Activated T-cell treated with anti-CD3 and anti-CD28 coated beads, Interleukin-2, amount 50 U/mL, for 48 hours (primary cell): ENCODE data around the gene NAV2.

Source experiments
- DNase-seq, 2 experiments: peaks; one replicate each; pipeline ENCODE4 v3.0.0-alpha.2; 2020

NAV2 gene

DNA sequence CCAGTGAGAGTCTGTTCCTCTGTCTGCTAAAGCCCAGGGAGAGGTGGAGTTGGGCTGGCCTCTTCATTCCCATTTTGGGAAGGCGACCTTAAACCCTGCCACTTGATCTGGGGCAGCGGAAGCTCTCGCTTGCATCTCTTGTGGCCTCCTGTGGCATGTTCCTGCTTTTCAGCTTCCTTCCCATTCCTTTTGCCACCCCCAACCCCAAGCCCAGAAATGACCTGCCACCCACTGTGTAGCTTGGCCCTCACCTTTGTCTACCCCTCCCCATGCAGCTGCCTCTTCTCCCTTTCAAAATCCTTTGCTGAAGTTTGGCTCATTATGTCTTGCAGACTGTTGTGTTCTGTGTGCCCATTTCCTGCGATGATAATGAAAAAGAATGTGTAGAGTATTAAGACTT lies 337.4 kb downstream of the NAV2 start:
- no peak for DNase-seq

DNA sequence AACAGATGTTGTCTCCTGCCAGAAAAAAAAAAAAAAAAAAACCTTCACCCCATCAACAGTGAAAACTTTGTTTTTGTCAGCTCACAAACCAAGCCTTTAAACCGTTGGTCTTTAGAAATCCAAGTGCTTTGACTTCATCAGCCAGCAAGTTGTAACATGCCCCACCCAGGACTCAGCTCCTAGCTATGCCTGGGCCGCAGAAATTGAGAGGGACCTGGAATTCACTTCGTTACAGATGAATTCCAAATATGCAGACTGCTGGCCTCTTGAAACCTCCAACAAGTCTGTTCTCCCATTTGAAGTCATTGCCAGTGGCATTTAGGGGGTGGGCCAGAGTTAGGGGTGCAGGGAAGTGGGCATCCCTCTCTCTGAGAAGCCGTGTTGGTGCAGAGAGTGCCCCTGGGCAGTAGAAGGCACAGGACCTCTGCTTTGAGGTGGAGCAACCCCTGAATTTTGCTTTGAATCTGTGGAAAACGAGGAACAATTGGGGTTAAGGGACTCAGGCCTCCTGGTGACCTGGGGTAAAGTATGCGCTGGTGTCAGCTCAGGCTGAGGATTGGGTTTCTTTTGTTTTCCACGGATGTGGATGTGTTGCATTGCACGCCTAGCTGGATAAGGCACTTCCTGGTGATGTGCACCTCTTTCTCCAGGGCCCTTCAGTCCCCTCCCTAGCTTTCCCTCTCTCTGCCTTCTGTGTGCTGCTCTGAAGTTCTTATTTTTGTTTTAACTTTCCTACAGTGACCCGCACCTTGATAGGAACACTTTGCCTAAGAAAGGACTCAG lies 338.1 kb downstream of the NAV2 start:
- no peak for DNase-seq

DNA sequence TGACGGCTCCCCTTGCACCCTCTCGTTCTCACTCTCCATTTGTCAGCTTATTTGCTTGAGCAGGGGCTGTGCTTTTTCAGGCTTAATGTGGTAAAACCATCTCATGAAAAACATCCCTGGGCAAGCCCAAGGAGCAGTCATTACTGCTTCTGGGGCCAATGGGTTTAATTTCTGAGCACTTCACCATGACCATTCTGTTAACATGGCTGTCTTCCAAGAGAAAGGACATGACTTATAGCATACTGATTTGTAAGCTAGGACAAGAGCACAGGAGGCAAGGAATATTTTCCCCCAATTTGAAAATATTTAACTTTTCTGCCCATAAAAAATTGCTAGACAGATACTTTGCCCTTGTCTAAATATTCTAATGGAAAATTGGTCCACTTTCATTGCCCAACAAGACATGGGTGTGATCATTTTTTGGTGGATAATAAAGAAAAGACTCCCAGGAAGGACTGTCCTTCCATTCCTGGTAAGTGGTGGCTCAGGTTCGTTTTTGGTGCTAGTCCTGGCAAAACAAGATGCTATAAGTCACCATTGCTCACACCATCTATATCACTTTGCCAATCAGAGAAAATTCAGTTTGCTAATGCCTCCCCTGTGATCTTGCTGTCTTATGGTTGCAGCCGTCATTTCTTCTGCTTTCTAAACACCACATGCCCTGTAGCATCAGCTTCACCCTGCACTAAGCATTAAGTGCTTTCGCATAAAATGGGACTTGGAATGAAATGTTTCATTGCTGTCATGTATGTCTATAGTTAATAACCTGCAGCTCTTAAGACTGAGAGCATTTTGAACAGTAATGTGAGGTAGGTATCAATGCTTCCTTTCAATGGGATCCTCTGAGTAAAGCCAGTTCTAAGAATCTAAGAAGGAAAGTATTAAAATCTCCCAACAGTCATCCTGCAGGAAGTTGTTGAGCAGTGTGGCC lies 339.1 kb downstream of the NAV2 start:
- no peak for DNase-seq

DNA sequence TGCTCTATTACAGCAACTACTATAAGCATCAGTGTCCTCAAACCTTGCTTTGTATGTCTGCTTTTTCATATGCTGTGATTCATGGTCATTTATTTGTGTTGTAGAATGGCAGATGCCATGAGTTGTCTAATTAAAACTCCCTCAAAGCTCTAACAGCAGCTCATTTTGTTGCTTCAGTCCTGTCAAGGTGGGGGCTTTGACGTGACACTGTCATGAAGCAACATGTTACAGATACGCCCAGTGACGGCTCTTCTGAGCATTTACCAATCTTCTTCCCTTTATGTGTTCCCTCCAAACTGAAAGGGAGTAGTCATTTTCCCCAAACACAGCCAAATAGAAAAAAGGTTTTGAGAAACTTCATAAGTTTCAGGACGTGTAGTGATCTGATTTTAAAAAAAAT lies 340.9 kb downstream of the NAV2 start:
- DNase-seq = no peak

DNA sequence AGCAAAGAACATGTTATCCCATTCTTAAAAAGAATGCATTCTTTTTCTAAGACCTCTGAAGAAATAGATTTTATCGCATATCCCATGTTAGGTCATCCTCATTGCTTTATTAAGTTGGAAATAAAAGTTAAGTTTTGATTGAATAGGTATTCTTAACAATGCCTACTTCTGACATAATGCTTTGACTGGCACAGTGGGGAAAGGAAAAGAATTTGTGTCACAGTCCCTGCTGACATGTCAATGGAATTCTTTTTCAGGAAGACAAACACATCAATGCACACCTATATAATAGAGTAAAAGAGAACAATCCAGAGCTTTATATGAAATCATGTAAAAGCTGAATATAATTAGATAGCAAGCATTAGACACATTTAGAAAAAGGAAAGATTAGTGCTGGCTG lies 341.9 kb downstream of the NAV2 start:
- DNase-seq = no peak

DNA sequence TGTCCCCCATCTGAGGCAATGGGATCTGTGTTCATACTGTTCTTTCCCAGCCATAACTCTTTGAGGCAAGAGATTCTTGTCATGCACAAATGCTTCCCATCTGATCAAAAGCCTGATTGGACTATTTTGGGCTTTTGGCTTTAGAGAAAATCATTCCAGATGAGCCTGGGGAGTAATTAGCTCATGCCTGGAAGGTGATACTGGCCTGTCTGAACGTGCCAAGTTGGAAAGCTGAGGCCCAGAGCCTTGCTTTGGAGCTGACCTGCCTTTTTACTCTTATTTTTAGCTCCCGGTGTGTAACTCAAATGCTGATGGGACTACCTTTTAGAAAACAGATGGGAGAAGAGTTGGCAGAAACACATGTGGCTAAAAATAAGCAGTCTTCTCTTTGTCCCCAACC lies 342.7 kb downstream of the NAV2 start:
- no peak for DNase-seq

DNA sequence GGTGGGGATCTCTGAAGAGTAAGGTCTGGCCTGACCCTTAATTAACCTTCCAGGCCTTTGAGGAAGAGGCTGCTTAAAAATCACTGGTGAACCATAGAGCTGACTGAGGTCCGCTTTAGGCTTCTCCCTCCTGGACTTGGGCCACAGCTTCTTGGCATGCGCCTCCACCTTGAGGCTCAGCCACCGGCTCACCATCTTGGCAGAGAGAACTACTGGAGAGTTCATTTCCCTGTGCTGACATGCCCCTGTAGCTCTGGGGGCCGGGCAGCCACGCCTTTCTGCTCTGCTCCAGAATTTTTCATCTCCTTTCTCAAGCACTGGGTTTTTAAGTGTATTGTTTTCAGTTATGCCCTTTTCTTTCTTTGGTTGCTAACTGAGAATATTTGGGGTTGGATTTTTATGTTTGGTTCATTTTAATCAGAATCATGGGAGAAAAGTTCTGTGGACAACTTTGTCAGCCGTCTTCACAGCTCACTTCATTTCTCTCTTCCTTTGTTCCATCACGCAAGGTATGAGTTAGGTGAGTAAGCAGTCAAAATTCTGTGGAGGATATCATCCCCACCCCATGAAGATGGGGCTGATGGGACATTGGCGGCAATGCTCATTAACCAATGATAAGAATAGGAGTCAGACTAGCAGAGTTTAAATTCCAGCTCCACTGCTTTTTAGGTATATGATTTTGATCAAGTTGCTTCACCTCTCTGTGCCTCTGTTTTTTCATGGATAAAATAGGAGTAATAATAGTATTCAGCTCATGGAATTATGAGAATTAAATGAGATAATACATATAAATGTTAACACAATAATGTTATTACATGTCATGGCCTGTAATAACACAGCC lies 343.7 kb downstream of the NAV2 start:
- no peak for DNase-seq

DNA sequence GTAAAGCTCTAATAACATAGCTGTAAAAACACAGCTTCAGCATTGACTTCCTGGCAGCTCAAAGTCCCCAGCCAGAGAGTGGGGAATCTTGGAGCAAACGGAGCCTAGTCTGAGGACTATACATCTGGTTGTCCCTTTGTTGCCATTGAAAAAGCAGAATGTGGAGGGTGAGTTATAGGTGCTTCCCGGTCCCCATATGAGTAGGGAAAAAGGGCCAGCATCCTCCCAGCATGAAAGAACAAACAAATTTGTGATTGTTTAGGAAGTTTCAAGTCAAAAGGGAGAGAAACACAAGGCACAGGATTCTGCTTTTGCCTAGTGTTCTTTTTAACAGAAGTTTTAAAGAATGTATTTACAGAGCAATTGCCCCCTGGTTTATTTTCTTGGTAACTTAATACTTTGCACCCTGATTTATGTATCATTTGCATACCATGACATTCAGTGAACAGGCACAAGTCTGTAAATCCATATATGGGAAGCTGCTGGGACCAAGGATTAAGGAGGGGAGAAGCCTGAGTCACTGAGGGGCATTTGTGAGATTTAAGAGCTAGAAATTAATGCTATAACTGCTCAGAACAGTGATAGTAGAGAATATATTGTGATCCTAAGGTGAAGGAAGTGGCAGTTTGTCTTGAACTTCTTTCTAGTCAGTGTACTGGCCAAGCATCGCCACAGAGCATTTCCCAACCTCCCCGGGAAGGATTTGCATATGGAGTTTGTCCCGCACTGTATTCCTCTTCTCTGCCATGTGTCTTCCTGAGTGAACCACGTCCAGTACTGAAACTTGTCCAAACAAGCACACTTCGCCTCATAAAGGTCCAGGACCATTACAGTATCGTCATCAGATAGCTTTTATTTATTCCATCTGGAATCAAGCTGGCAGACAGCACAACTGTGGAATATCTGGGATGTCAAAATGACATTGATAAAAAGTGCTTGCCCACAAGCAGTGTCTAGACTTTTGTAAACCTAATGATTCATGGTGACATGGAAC lies 344.6 kb downstream of the NAV2 start:
- DNase-seq = no peak

DNA sequence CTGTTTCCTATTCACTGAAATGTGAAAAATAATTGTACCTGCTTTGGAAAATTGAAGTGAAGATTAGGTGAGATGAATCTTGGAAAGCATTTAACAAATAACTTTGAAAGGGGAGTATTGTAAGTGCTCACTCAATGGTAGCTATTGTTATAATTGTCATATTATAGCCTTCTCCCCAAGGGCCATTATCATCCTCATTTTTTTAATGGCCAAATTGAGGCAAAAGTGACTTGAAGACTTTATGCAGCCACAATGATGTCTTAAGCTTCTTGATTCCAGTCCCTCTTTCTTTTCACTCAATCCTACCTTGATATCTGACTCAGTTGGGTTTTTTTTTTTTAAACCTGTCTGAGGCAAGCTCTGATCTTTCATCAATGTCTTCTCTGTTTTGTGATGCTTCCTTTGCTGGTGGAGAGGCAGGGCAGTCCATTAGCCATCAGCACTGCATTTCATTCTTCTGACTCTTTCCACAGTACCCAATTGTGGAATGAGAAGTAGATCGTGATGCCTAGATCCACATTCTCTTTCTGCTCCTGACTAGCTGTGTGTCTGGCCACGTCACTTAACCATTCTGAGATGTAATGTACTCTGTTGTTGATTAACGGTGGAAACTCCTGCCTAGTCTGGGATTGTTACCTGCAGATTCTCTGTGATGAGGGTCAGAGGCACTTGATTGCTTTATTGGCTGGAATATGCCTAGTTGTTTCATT lies 346.3 kb downstream of the NAV2 start:
- no peak for DNase-seq

DNA sequence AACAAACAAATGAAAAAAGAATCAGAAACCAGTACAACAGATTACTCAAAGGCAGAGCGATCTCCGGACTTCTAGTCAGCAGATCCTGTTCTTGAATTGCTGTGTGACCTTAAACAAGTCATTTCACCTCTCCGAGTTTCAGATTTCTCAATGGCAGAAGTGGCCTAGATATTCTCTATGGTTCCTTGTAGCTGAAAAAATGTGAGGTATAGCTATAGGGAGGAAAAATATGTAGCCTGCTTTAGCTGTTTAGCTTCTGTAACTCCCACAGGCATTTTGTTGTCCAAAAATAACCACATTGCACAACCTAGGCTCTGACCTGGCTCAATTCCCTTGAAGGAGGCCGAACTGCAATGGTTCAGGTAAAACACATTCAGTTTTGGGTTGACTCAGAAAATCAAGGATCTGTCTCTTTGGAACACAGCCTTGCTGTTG lies 347.0 kb downstream of the NAV2 start:
- DNase-seq = no peak

DNA sequence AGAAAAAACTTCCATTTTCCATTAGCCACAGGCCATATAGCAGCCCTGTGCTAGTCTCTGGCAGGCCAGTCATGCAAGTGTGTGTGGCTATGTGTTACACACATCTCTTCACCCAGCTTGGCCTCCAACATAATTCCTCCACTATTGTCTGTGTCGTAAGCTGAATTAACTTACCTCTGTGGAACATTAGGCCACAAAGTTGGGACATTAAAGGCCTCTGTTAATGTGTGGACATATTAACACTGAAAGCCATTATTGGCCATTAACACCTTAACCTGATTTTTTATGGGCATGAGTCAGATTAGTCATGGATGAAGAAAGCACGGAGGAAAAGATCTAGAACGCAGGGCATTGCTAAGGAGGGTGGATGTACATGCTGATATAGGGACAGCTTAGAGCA lies 347.5 kb downstream of the NAV2 start:
- no peak for DNase-seq

DNA sequence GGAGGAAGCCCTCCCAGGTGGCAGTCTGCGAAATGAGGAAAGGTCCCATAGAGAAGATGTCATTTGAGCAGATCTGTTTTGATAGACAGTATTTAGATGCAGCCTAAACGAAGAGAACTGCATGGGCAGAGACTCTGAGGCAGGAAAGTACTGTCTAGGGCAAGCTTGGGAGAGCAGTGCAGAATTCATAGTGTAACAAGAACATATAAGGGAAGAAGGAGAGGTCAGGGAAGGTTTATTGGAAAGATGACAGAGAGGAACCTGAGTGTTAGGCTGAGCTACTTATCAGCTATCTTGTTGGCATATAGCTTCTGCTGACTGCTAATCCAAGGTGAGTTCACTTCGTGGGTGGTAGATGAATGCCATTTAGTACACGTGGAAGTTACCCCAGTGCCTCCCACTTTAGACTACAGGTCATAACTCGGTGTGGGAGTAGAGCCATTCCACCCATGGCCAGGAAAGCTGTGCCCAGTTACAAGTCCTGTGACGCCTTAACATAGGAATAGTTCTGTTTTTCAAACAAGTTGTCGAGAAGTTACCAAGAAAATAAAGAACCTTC lies 348.1 kb downstream of the NAV2 start:
- DNase-seq = no peak

DNA sequence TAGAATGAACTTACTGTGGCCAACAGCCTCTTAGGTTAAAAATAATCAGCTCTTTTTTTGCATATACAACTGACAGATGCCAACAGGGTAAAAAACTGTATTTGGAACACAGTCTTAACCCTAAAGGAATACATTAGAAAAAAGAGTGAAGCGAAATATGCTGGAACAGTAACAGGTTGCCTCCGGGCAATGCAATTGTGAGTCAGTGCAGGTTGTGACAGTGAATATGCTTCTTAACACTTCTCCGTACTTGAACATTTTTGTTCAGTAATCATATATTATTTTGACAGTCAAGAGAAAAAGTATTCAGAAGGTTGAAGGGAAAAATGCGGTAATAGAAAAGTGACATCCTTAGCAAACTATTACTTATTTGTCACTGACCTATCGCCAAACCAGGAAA lies 349.1 kb downstream of the NAV2 start:
- no peak for DNase-seq

DNA sequence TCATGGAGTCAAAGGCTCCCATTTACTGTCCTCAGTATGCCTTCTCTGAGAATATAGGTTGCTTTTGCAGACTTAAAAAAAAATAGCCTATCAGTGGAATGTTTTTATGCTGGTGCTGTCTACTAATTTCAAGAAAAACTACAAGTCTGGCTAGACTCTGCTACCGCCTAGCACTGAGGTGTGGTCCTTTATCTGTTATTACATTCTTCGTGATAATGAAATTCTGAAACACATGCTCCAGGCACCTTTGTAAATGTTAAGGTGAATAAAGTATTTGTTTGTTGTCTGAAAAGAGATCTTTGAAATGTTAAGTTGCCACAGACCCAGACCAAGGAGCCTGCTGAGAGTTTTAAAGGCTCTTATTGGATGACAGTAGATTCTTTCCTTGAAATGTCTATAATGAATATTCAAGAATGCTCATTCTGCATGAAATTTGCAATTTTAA lies 352.3 kb downstream of the NAV2 start:
- no peak for DNase-seq

DNA sequence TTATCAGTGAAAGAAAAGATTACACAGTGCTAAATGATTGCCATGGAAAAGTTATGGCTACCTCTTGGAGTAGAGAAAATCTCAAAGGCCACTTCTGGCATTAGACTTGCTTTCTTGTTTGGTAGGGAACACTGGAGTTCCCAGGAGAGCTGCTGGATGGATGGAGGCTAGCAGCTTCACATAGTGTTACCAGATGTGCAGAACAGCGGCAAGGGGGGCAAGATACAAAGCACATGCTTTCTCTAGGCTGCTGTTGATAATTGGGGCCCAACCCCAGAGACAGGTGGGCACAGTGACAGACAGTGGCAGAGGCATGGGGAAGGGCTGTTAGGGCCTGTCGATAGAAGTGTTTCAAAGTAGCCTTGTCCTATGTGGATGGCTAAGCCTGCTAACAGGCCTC lies 352.8 kb downstream of the NAV2 start:
- DNase-seq = no peak

DNA sequence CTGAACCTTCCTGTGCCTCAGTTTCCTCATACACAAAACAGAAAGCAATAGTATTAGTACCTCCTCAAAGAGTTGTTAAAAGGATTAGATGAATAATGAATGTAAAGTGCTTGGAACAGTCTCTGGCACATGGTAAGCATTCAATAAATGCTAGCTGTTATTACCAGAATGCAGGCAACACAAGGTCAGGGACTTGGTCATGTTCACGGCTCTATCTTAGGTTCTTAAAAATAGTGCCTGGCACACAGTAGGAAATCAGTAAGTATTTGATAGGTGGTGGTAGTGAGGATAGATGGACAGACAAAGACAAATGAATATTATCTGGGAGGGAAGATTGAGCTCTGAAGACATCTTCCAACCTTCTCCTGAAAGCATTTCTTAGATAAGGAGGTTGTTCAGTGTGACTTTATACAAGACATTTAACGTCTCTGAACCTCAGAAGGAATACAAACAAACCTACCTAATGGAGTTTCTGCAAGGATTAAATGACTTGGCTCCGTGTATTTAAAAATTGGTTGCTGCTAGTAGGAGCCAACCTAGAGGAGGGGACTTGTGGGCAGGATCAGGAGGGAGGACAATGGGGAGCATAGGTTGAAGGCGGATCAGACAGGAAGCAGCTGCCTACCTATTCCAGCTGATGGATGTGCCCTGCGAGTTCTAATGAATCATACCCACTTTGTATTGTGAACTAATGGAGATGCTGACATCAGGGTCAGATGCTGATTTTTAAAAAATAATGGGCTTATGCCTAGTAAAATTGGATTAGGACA lies 353.6 kb downstream of the NAV2 start:
- no peak for DNase-seq

DNA sequence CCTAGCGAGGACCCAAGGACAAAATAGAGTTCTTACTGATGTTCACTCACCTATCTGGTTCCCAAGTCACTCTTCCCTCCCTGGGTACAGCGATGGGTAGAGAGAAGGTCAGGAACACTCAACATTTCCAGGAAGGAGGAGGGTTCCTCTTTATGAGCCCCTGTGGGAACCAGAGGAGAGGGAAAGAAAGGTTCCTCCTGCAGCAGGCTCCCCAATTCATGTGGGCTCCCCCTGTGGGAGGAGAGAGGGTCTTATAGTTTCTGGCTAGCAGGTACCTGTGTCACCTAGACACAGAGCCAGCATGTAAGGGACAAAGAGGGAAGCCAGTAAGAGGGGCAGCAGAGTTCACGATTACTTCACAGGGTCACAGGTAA lies 354.1 kb downstream of the NAV2 start:
- no peak for DNase-seq

DNA sequence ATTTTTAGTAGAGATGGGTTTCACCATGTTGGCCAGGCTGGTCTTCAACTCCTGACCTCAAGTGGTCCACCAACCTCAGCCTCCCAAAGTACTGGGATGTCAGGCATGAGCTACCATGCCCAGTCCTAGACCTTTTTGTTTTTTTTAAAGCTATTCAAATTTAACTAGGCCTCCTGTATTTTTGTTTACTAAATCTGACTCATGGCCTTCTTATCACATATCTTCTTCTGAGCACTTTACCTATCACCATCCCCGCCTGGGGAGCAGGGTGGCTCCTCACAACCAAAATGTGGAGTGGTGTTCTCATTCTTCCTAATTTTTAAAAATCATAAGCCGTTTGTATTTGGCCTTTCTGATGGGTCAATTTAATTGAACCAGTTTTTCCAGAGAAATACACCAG lies 355.0 kb downstream of the NAV2 start:
- DNase-seq = no peak

DNA sequence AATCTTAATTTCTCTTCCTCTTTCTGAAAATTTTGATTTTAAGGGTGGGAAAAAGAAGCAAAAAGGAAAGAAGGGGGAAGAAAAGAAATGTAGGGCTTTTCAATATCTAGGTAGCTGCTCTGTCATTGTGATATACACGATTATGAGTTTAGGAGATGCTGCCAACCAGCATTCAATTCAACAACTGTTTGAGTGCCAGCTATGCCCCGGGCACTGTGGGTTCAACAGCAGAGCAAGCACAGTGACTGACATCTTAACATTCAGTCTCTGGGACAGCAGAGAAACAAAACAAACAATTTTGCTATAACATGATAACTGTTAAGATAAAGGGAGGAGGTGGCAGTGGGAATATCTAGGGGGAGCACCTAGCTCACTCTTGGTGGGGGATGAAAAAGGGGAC lies 356.1 kb downstream of the NAV2 start:
- DNase-seq = no peak

DNA sequence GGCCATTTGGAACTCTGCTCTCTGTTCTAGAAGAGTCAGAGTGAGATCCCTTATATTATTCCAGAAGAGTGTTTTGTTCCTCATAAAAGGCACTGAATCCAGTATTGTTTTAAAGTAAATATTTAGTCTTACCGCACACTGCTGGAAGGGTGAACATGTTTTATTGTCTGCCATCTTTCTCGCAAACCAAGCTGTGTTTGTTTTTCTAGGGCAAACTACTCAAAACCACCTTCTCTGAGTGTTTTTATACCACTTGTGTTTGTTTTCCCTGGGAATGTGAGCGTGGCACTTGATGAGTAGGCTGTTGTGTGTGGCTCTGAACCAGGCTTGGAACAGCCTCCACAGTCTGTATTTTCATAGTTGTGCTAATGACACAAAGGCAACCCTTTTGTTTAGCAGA lies 357.8 kb downstream of the NAV2 start:
- DNase-seq = no peak
